NCI-H146 treated with DMSO at 0.1 percent for 48 hours (cell line): ENCODE results near the gene LMX1A.

Experiments used
- DNase-seq: peaks from one replicate; lab custom pipeline; 2025; ENCODE audit not compliant: unreplicated experiment; lab: John Stamatoyannopoulos, UW

Gene LMX1A

DNA sequence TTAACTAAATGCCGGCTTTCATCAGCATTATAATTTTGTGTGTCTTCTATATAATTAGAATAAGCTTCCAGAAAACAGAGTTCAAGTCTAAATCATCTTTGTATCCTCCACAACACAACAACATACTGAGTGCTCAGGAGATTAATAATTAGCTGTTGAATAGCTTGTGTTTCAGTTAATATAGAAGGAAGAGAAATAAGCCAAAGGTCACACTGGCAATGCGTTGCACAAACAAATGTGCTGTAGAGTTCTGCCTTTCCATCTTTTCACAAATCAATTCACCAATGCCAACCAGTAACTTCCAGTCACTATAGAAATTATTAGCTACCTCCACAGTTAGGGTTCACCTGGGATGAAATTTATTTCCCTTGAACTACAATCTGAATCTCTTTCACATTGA lies 132.0 kb downstream of the LMX1A start:
- DNase-seq, result no peak

DNA sequence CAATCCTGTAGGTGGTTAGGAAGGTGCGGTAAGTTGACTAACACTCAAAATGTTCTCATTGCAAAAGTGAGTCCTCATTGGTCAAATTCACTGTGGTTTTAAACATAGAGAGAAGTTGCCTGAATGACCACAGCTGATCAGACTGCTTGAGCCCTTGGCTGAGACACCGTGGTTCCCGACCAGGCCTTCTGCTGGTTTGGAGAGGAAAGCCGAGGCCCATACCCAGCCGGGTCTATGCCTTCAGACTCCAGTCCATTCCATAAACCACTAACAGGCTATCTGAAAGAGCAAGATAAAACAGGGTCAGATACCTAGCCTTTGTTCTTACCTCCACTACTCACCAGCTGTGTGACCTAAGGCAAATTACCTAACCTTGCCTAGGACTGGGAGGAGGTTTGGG lies 133.9 kb downstream of the LMX1A start:
- no peak for DNase-seq

DNA sequence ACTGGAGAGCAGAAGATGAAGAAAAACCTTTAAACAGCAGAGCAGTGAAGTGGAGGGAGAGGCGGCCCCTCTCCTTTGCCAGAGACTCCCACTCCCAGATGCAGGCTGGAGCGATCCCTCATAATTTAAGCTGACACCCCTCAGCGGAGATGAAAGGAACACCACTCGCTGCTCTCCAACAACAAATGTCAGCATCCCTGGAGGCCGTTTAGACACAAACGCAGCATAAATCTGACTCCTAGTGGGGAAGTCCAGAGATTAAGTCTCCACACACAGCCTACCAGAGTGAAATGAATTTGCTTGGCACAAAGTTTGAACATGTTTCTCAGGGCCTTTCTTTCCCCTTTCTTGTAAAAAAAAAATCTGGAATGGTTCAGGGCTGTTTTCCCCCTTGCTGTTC lies 137.8 kb downstream of the LMX1A start:
- no peak for DNase-seq

DNA sequence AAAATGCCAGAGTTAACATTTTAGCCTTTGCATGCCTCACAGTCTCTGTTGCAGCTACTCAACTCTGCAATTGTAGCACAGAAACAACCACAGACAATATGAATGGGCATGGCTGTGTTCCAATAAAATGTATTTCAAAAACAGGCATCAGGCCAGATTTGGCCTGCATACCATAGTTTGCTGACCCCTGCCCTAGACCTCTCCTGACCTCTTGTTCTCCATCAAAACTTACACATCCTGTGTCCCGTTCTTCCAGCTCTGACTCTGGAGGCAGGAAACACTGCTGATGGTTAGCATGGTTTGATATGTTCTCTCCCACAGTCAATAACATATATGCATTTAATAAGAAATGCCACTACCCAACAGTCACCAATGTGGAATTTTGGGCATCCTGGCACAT lies 138.6 kb downstream of the LMX1A start:
- DNase-seq, result no peak

DNA sequence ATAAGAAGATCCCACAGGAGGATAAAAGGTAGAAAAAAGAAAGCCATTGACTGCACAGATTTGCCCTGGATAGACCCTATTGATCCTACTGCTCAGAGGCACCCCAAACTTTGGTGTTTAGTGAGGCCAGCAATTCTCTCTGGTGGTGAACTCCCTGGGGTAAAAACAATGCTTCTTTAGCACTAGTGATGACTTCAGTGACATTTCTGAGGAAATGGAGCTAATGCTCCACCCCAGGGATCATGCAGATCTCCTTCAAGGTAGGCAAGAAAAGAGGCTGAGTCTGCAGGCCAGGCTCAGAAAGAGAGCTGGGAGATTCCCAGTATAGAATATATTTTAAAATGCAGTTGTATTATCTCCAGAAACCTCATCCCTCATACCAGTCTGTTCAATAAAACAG lies 140.3 kb downstream of the LMX1A start:
- no peak for DNase-seq

DNA sequence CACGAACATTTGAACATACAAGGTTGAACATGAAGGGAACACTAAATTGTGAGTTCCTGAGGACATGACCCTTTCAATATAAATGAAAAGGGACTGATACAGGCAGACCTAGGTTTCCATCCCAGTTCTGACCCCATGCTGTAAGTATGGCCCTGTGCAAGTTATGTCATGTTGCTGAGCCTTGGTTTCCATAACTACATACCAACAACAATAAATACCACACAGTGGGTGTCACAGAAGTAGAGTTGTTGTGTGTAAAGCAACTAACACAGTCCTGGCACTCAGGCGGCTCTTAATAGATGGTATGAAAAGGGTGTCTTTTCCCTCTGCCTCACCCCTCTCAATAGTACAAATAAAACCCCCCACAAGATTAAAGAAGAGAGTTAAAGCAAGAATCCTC lies 140.8 kb downstream of the LMX1A start:
- no peak for DNase-seq

DNA sequence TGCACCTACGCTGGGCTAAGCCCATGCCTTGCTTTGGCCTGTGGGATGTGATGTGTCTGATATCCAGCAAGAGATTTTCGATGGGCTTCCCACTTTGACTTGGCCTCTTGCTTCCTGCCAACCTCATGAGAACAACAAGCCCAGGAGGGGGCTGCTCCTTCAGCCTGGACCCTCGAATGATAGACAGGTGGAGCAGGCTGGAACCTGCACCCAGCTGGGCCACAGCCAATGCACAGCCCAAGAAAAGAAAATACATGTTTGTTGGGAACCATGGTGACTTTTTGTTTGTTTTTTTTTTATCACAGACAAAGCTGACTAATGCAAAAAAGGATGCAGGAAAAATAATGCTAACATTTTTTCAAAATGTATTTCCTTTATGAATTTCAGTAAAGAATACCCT lies 144.3 kb downstream of the LMX1A start:
- DNase-seq, result no peak

DNA sequence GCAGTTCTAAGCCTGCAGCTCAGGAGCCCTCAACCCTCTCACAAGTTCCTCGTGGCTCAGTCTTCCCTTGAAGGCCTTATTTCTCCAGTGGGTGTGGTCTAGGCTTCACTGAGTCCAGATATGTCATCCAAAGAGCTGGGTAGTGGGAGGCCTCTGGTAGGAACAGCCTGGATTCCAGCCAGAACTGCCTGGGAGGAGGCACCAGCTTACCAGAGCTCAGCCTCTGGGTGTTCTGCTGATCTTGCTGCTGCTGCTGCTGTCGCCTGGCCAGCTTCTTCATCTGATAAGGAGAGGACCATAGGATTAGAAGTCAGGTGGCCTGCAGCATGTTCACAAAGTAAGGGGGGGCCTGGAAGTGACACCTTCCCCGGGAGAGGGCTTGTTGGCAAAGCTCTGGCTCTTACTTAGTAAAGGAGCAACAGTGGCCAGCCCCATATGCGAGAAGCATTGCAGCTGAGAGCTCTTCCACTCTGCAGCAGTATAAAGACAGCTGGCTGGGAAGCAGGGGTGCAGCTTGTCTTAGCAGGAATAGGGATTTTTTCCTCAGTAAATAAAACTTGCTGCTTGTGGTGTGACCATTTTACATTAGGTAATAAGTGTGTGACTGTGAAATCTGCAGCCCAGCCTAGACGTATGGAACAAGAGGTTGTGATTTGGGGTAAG lies 148.5 kb downstream of the LMX1A start:
- DNase-seq, result no peak

DNA sequence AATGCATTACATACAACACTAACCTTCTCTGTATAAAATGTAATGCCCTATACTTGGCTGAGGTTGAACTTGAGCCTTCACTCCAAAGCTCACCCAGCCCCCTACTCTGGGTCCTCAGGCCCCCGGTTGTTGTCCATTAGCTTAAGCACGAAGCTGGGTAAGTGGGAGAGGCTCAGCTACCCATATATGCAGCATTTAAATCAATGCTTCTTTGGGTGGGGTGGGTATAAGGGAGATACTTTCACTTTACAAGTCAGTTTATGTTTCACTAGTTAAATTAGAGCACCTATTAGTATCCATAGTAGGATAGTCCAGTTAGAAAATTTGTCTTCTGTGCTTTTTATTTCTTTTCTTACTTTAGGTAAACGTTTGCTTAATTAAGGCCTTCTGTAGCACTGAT lies 151.4 kb downstream of the LMX1A start:
- no peak for DNase-seq

DNA sequence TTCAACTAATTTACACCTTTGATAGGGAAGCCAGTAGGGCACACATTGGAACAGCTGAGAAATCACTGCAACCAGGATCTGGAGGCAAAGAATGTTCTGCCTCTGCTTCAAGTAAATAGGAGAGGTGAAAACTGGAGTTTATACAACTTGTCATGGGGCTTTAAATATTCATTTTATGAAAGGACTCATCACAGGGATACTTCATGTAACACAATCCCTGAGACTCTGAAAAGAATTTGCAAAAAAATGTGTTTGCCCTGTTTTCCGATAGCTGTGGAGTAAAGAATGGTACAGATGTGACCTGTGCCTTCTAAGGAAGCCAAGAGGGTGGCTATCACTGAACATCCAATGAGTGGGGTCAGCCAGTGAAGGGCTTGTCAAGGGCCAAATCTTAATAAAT lies 152.0 kb downstream of the LMX1A start:
- DNase-seq, result no peak

DNA sequence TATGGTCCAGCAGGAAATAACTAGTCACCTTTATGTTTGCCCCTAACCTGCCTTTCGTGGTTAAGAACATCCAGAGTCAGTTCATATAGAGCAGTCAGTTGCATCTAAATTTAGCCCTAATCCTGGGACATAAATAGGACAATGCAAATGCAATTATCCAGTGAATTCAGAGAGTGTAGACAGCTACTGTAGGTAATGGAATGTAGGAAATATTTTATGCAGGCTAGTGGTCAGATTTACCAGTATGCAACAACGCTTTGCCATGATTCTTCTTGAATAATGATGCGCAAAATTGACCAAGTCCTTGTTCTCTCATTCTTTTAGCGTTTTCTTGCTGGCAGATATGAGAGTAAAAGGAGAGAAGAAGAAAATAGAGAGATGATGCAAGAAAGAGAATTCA lies 165.4 kb downstream of the LMX1A start:
- DNase-seq, result no peak

DNA sequence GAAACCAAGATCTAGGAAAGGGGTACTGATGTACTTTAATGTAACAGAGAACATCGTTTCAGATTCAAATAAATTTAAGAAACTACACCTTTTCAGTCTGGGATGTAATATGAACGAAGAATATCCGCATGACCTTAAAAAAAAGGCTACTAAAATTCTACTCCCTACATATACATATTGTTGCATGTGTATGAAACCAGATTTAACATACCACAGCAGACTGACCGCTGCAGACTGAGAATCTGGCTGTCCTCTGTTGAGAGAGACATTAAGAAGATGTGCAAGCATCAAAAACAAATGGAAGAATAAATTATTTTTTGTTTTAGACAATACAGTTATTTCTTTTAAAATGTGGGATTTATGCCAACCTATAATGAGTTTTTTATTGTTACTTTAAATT lies 166.6 kb downstream of the LMX1A start:
- no peak for DNase-seq

DNA sequence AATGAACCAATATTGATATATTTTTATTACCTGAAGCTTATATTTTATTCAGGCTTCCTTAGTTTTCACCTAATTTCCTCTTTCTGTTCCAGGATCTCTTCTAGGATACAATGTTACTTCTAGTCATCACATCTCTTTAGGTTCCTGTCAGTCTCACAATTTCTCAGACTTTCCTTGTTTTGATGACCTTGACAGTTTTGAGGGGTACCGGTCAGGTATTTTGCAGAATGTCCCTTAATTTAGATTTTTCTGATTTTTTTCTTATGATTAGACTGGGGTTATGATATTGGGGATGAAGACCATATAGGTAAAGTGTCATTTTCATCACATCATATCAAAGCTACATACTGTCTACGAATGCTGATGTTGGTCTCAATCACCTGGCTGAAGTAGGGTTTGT lies 167.5 kb downstream of the LMX1A start:
- DNase-seq, result no peak

DNA sequence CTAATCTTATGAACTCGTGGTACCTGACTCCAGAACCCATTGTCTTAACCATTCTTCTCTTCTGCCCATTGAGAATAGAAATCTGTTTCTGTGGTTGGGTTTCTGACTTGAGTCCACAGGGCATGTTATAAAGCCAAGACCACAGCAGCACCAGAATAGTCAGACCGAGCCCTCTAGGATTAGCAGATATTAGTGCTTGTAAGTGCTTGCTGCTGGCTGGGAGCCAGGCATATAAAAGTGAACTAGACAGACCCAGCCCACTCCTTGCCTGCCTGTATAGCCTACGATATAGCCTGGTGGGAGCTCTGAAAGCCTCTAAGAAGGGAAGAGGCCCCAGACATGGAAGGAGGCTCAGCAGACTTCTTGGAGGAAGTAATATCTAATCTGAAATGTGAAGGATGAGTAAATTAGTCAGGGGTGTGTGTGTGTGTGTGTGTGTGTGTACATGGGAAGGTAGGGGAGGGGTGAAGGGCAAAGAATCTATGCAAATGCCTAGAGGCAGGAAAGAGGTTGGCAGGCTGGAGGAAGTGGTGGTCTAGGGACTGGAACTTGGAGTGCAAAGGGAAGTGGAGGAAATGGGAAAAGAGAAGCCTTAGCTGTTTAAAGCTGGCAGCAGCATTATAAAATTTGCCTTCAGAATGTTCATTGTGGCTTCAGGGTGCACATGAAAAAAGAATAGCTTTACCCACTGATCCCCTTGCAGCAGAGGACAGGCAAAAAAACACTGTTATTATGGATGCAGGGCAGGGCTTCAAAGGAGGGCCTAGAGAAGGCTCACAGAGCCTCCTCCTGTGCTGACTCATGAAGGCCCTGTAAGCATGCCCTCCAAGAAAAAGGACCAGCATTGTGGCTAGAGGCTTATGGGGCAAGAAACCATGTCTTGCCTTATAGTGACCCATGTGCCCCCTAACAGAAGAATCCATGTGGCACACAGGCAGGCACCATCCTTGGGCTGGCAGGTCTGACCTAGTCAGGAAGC lies 169.2 kb downstream of the LMX1A start:
- DNase-seq, result no peak

DNA sequence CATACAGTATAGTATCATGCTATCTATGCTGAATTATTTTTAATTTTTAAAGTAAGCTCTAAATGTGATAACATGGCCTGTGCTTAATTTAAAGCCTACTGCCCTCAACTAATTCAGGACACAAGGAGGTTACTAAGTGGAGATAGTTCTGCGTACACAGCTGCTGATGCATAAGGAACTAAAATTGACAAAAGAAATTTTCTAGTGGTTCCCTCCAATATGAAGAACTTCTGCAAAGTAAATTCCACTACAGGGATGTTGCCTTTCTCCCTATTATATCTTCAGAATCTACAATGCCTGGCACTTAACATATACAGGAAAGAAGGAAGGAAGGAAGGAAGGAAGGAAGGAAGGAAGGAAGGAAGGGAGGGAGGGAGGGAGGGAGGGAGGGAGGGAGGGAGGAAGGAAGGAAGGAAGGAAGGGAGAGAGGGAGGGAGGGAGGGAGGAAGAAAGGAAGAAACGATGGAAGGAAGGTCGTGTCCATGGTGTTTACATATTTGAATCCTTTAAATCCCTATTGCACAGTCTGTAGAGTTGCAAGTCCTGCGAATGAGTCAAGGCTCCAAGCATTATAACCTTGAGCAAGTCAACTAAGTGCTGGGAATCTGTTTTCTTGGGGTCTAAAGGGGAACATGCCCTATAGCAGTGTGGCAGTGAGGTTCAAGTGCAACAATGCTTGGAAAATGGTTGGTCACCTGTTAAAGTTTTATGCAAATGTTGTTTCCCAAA lies 171.2 kb downstream of the LMX1A start:
- DNase-seq, result no peak

DNA sequence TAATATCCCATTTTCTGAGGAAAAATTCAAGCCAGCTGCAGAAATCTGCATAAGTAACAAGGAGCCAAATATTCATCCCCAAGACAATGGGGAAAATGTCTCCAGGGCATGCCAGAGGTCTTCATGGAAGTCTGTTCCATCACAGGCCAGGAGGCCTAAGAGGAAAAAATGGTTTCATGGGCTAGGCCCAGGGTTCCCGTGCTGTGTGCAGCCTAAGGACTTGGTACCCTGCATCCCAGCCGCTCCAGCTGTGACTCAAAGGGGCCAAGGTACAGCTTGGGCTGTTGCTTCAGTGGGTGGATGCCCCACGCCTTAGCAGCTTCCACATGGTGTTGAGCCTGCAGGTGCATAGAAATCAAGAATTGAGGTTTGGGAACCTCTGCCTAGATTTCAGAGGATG lies 173.5 kb downstream of the LMX1A start:
- DNase-seq, result no peak

DNA sequence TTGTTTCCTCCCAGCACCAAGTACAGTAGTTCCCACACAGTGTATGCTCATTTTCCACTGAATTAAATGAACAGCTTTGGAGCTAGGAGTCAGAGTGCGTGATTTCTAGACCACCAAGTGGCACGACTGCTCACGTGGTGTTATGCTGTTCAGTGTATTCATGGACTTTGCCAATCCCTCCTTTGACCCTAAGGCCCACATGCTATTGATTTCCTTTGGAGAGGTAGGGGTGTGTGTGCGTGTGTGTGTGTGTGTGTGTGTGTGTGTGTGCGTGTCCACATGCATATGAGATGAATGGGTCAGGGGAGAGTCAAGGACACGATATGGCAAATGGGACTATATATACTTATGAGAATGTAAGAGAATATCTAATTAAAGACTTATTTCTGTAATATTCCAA lies 177.2 kb downstream of the LMX1A start:
- no peak for DNase-seq

DNA sequence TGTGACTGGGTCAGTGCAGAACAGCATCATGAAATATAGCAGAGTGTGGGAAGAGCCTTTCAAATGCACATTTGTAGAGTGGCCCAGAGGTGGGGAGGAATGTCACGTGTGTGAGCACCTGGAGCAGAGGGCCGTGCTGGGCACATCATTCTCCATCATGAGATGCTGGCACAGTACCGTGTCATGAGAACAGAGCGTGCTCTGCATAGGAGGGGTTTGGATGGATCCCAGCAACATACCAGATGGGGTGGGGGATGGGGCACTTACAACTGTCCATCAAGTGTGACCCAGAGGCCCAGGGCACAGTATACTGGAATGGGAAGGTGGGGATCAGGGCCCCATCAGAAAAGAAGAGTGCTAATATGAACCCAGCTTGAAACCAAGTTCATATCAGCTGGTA lies 182.0 kb downstream of the LMX1A start:
- DNase-seq, result no peak

DNA sequence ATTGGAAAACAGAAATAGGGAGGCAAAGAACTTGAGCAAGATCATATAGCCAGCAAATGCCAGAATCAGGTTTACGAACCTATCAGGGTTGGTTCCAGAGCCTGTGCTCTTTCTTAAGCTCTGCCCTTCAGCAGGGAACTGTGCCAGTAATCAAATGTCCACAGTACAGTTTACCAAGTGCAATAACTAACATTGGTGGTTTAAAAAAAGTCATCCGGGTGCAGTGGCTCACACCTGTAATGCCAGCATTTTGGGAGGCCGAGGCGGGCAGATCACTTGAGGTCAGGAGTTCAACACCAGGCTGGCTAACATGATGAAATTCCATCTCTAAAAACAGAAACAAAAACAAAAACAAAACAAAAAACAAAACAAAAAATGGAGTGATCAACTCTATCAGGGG lies 182.7 kb downstream of the LMX1A start:
- DNase-seq, result no peak

DNA sequence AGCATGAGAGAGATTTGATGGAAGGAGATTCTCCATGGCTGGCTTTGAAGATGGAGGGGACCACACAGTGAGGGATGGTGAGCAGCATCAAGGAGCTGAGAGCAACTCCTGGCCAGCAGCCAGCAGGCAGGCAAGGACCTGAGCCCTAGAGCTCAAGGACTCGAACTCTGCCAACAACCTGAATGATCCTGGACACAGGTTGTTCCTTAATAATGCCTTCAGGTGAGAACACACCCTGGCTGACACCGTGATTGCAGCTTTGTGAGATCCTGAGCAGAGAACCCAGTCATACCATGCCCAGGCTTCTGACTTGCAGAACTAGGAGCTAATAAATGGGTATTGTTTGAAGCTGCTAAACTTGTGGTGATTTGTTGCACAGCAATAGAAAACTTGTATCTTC lies 183.1 kb downstream of the LMX1A start:
- DNase-seq, result no peak

DNA sequence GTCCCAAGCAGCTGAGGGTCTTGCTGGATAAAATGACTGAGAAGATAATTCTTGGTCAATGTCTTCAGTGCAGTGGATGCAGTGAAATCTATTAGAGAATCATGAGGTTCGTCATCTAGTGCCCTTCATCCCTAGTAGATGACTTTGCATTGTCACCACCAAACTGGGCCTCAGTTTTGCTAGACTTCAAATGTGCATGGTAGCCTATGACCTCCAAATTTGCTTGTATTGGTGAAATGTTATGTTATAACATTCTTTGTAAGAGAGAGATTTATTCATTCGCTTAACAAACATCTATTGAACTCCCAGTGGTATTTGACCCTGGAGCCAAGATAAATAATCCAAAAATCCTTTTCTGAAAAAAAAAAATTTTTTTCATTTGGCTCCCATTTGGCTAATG lies 183.8 kb downstream of the LMX1A start:
- DNase-seq, result no peak

DNA sequence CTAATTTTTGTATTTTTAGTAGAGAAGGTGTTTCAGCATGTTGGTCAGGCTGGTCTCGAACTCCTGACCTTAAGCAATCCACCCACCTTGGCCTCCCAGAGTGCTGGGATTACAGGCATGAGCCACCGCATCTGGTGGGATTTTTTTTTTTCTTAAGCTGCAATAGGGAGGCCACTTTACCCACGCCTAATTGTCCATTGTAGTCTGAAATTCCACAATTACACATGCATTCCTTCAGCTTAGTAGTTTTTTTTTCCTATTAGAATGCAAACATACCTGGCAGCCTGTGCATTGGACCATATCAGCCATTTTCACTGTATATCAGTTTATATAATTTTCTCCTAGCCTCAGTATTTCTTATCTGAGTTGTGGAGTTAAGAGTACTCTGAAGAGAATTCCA lies 186.8 kb downstream of the LMX1A start:
- no peak for DNase-seq
